Measurements from ENCODE around the gene ELFN2.

The ELFN2 gene

DNA sequence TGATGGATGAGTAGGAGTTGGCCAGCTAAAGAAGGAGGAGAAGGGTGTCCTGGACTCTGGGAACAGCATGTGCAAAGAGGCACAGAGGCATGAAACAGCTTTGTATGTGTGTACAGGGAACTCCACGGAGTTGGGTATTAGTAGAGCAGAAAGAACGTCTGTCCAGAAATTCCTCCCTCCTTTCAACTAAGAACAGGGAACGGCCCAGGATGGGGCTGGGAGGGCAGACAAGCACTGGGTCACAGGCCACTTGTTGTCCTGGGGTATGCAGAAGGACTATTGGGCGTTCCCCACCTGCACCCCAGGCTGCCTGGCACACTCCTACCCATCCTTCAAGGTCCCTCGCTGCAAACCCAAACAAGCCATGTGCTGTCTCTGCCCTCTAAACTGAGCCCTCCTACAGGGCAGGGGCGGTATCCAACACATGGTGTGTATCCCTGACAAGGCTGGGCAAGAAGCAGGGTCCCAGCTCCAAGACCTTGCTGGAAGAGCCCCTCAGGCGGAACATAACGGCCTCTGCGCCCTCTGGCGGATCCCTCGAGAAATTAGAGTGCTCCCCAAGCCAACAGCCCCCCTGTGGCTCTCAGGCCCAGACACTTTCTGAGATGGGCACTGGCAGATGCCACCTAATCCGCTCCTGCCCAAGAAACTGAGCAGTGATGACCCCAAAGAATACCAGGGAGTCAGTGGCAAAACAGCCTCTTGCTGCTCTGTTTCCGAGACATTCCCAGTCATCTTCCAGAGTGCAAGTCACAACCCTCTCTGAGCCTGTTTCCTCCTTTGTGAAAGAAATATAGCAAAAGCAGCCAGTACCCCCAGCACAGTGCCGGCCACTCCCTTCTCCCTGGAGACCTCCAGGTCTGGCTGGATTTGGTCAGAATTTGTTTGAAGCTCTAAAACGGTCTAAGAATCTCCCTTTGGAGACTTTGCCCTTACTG is 1.6 kb upstream of the ELFN2 start (continued):
- TF ChIP-seq, protein P1, sequence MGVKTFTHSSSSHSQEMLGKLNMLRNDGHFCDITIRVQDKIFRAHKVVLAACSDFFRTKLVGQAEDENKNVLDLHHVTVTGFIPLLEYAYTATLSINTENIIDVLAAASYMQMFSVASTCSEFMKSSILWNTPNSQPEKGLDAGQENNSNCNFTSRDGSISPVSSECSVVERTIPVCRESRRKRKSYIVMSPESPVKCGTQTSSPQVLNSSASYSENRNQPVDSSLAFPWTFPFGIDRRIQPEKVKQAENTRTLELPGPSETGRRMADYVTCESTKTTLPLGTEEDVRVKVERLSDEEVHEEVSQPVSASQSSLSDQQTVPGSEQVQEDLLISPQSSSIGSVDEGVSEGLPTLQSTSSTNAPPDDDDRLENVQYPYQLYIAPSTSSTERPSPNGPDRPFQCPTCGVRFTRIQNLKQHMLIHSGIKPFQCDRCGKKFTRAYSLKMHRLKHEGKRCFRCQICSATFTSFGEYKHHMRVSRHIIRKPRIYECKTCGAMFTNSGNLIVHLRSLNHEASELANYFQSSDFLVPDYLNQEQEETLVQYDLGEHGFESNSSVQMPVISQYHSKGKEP (tag by site-specific recombination; IDR thresholded peaks at IDR 0.05), result no peak
- TF ChIP-seq ZFHX2 (tag by site-specific recombination; conservative IDR thresholded peaks at IDR 0.05), result peak; percentile 25; the same call in 1 of the 2 replicates
- TF ChIP-seq ZIC2 (tag by site-specific recombination; IDR thresholded peaks at IDR 0.05), result peak; percentile 65
- no peak for TF ChIP-seq ZNF202 (tag by site-specific recombination; IDR thresholded peaks at IDR 0.05; ENCODE audit: borderline replicate concordance)
- TF ChIP-seq, protein P2, sequence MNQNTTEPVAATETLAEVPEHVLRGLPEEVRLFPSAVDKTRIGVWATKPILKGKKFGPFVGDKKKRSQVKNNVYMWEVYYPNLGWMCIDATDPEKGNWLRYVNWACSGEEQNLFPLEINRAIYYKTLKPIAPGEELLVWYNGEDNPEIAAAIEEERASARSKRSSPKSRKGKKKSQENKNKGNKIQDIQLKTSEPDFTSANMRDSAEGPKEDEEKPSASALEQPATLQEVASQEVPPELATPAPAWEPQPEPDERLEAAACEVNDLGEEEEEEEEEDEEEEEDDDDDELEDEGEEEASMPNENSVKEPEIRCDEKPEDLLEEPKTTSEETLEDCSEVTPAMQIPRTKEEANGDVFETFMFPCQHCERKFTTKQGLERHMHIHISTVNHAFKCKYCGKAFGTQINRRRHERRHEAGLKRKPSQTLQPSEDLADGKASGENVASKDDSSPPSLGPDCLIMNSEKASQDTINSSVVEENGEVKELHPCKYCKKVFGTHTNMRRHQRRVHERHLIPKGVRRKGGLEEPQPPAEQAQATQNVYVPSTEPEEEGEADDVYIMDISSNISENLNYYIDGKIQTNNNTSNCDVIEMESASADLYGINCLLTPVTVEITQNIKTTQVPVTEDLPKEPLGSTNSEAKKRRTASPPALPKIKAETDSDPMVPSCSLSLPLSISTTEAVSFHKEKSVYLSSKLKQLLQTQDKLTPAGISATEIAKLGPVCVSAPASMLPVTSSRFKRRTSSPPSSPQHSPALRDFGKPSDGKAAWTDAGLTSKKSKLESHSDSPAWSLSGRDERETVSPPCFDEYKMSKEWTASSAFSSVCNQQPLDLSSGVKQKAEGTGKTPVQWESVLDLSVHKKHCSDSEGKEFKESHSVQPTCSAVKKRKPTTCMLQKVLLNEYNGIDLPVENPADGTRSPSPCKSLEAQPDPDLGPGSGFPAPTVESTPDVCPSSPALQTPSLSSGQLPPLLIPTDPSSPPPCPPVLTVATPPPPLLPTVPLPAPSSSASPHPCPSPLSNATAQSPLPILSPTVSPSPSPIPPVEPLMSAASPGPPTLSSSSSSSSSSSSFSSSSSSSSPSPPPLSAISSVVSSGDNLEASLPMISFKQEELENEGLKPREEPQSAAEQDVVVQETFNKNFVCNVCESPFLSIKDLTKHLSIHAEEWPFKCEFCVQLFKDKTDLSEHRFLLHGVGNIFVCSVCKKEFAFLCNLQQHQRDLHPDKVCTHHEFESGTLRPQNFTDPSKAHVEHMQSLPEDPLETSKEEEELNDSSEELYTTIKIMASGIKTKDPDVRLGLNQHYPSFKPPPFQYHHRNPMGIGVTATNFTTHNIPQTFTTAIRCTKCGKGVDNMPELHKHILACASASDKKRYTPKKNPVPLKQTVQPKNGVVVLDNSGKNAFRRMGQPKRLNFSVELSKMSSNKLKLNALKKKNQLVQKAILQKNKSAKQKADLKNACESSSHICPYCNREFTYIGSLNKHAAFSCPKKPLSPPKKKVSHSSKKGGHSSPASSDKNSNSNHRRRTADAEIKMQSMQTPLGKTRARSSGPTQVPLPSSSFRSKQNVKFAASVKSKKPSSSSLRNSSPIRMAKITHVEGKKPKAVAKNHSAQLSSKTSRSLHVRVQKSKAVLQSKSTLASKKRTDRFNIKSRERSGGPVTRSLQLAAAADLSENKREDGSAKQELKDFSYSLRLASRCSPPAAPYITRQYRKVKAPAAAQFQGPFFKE (tag by site-specific recombination; IDR thresholded peaks at IDR 0.05; ENCODE audit: borderline replicate concordance), result no peak
- TF ChIP-seq ZNF654 (tag by site-specific recombination; IDR thresholded peaks at IDR 0.05; ENCODE audit: low read depth), result peak; percentile 43; the same call in 1 of the 2 replicates
- TF ChIP-seq ZBTB48 (tag by site-specific recombination; IDR thresholded peaks at IDR 0.05), result 0 out of 2 replicates have a peak, but pooled peaks have one; percentile 37
- TF ChIP-seq SP2 (tag by site-specific recombination; IDR thresholded peaks at IDR 0.05), result peak; percentile 16; the same call in 1 of the 2 replicates
- TF ChIP-seq SP7 (tag by site-specific recombination; IDR thresholded peaks at IDR 0.05), result no peak
- no peak for TF ChIP-seq KLF10 (tag by site-specific recombination; IDR thresholded peaks at IDR 0.05)
- no peak for TF ChIP-seq IKZF3 (tag by site-specific recombination; IDR thresholded peaks at IDR 0.05)
- TF ChIP-seq ZNF600 (tag by site-specific recombination; IDR thresholded peaks at IDR 0.05), result peak; percentile 90
- no peak for TF ChIP-seq ZNF571 (tag by site-specific recombination; IDR thresholded peaks at IDR 0.05)
- TF ChIP-seq ZFP3 (tag by site-specific recombination; IDR thresholded peaks at IDR 0.05; ENCODE audit: low read depth), result peak; percentile 98
- peak; percentile 30; the same call in 1 of the 2 replicates for TF ChIP-seq EGR2 (tag by site-specific recombination; IDR thresholded peaks at IDR 0.05; ENCODE audit: low read depth)
- no peak for TF ChIP-seq ZNF391 (tag by site-specific recombination; IDR thresholded peaks at IDR 0.05; ENCODE audit: borderline replicate concordance, low read depth)
- TF ChIP-seq ZNF341 (tag by site-specific recombination; IDR thresholded peaks at IDR 0.05; ENCODE audit: low read depth), result peak; percentile 83
- TF ChIP-seq ZNF510 (tag by site-specific recombination; IDR thresholded peaks at IDR 0.05; ENCODE audit: insufficient replicate concordance), result no peak
- TF ChIP-seq ZNF48 (tag by site-specific recombination; IDR thresholded peaks at IDR 0.05), result no peak
- TF ChIP-seq ZSCAN16 (tag by site-specific recombination; IDR thresholded peaks at IDR 0.05), result no peak
- TF ChIP-seq KLF1 (tag by site-specific recombination; IDR thresholded peaks at IDR 0.05), result no peak; the same call in 1 of the 2 replicates
- TF ChIP-seq KLF8 (tag by site-specific recombination; IDR thresholded peaks at IDR 0.05), result peak; percentile 35; the same call in 1 of the 2 replicates
- TF ChIP-seq, protein P3, sequence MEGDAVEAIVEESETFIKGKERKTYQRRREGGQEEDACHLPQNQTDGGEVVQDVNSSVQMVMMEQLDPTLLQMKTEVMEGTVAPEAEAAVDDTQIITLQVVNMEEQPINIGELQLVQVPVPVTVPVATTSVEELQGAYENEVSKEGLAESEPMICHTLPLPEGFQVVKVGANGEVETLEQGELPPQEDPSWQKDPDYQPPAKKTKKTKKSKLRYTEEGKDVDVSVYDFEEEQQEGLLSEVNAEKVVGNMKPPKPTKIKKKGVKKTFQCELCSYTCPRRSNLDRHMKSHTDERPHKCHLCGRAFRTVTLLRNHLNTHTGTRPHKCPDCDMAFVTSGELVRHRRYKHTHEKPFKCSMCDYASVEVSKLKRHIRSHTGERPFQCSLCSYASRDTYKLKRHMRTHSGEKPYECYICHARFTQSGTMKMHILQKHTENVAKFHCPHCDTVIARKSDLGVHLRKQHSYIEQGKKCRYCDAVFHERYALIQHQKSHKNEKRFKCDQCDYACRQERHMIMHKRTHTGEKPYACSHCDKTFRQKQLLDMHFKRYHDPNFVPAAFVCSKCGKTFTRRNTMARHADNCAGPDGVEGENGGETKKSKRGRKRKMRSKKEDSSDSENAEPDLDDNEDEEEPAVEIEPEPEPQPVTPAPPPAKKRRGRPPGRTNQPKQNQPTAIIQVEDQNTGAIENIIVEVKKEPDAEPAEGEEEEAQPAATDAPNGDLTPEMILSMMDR (tag by site-specific recombination; IDR thresholded peaks at IDR 0.05), result peak; percentile 63
- no peak for TF ChIP-seq TRIM28 (IDR thresholded peaks at IDR 0.05; ENCODE audit: borderline replicate concordance, low read length)
- TF ChIP-seq, protein P4, sequence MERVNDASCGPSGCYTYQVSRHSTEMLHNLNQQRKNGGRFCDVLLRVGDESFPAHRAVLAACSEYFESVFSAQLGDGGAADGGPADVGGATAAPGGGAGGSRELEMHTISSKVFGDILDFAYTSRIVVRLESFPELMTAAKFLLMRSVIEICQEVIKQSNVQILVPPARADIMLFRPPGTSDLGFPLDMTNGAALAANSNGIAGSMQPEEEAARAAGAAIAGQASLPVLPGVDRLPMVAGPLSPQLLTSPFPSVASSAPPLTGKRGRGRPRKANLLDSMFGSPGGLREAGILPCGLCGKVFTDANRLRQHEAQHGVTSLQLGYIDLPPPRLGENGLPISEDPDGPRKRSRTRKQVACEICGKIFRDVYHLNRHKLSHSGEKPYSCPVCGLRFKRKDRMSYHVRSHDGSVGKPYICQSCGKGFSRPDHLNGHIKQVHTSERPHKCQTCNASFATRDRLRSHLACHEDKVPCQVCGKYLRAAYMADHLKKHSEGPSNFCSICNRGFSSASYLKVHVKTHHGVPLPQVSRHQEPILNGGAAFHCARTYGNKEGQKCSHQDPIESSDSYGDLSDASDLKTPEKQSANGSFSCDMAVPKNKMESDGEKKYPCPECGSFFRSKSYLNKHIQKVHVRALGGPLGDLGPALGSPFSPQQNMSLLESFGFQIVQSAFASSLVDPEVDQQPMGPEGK (tag by site-specific recombination; IDR thresholded peaks at IDR 0.05), result peak; percentile 45; the same call in 1 of the 2 replicates
- peak; percentile 17; the same call in 1 of the 2 replicates for TF ChIP-seq ZBTB17 (tag by site-specific recombination; IDR thresholded peaks at IDR 0.05)
